Measurements from ENCODE around the gene SPSB3.

Gene SPSB3

GRCh38 chr16:1762196-1762878 lies 20.0 kb downstream of the SPSB3 start:
- DNase-seq: no peak

GRCh38 chr16:1761751-1762150 lies 20.6 kb downstream of the SPSB3 start:
- no peak for DNase-seq

- no peak for DNase-seq
Measured at GRCh38 chr16:1760911-1761310, 21.5 kb downstream of the SPSB3 start.

GRCh38 chr16:1759511-1759910 lies 22.9 kb downstream of the SPSB3 start:
- DNase-seq: no peak

GRCh38 chr16:1758923-1759322 lies 23.4 kb downstream of the SPSB3 start:
- no peak for DNase-seq

- DNase-seq: no peak
Measured at GRCh38 chr16:1757714-1758461, 24.5 kb downstream of the SPSB3 start.

GRCh38 chr16:1754204-1754603 lies 28.2 kb downstream of the SPSB3 start:
- DNase-seq: no peak

- no peak for DNase-seq
Measured at GRCh38 chr16:1752853-1753252, 29.5 kb downstream of the SPSB3 start.

- DNase-seq: no peak
Measured at GRCh38 chr16:1751946-1752345, 30.4 kb downstream of the SPSB3 start.

GRCh38 chr16:1749152-1750117 lies 32.9 kb downstream of the SPSB3 start:
- DNase-seq: no peak

- DNase-seq: no peak
Measured at GRCh38 chr16:1747934-1748333, 34.4 kb downstream of the SPSB3 start.

- DNase-seq: no peak
Measured at GRCh38 chr16:1746693-1747195, 35.6 kb downstream of the SPSB3 start.

GRCh38 chr16:1745900-1746692 lies 36.3 kb downstream of the SPSB3 start:
- no peak for DNase-seq

GRCh38 chr16:1745181-1745899 lies 37.0 kb downstream of the SPSB3 start:
- DNase-seq: no peak

- DNase-seq: no peak
Measured at GRCh38 chr16:1744338-1744840, 38.0 kb downstream of the SPSB3 start.

- no peak for DNase-seq
Measured at GRCh38 chr16:1743376-1744337, 38.7 kb downstream of the SPSB3 start.

- DNase-seq: no peak
Measured at GRCh38 chr16:1741553-1742165, 40.7 kb downstream of the SPSB3 start.

GRCh38 chr16:1740781-1741490 lies 41.4 kb downstream of the SPSB3 start:
- no peak for DNase-seq

- DNase-seq: no peak
Measured at GRCh38 chr16:1740234-1740633, 42.1 kb downstream of the SPSB3 start.
